Left renal pelvis (tissue), 4 donors: ENCODE results near the gene IARS1. TPM values are rescaled to one million over a fixed set of nuclear protein-coding genes. Genes with fewer than 3 reads are reported as not detected.

Experiments
- DNase-seq, 4 donors: peaks; one replicate each; pipeline ENCODE4 v3.0.0-alpha.2; 2013; ENCODE audit warnings: low read depth in 4 of 4, low spot score in 3 of 4
- polyA plus RNA-seq, 4 donors: library from polyadenylated mRNA; unstranded; fragments of 120-200 nt; gene quantifications; one replicate each; pipeline ENCODE4 v1.2.1, GENCODE V29; 2013; ENCODE audit not compliant: insufficient read length in 4 of 4

Gene IARS1
- polyA plus RNA-seq, 4 donors, result 75.2 to 110 (median 104) TPM

DNA sequence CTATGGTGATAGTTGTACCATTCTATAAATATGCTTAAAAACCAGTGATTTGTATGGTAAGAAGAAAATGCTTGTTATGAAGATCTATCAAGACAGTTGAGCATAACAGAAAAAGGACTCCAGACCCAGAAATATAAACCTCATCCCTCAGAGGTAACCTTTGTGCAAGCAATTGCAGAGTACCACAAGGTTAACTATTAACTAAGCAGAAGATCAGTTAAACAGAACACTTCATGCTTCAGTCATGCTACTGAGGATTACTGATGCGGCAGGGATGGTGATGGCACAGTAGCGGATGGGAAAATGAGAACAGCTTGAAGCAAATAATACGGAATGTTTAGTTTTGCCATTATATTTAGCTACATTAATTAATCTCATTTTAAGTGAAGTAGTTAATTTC, 45.5 kb downstream of the IARS1 start:
- no peak for DNase-seq

DNA sequence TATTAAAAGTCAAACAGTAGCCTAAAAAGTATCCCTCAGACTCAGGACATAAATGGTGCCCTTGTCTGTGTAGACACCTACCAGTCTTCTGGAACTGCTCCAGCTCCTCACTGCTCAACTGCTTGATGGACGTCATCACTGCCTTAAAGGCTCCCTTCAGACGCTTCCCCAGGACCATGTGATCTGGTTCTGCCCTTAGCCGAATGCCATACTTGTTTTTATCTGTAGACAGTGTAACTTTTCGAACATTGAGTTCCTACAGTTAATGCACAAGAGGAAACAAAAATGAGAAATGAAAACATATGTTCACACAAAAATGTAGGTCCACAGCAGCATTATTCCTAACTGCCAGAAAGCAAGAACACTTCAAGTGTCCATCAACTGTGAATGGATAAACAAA, 46.2 kb downstream of the IARS1 start:
- DNase-seq, result no peak

DNA sequence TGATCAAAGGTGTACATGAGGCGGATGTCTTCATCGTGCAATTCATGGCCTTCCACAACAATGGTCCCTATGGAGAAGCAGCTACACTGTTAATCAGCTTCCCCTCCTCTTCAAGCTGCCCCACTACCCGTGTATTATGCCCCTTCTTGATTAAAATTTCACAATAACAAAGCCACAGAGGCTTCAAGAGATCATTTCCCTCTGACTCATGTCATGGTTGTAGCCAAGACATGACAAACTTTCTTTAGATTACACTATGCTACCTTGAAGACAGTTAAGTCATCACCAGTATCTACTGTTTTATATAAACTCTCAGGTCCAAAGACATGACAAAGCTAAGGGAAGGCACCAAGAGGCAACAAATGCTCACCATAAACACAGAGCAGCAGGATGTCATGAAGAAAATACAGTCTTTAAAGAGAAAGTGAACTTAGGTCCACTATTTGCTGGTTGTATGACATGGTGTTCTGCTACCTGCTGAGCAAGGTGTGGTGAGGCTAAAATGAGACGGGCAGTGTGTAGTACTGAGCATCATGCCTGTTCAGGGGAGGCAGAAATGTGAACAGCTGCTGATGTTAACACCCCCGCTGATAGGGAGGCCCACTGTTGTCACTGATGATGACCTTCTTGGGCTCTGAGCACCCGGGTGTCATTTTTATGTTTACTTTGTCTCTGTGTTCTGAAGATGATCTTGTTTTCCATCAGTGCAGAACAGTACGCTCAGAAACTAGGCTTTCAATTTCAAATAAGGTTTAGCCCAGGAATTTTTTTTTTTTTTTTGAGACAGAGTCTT, 48.3 kb downstream of the IARS1 start:
- DNase-seq, result no peak

Other genes starting within 250 kb of the IARS1 start
- 100 to 1,000 TPM in 2 of 4 donors, 10 to 100 TPM in 2; 90.5 to 107 (median 98.8) TPM for gene SPTLC1, start 178.3 kb downstream of the IARS1 start, polyA plus RNA-seq
- gene NOL8, start 31.7 kb upstream of the IARS1 start, polyA plus RNA-seq, result 10 to 100 TPM; 33.2 to 56.5 (median 42.5) TPM
- gene CENPP, start 32.3 kb upstream of the IARS1 start, polyA plus RNA-seq, result 1 to 10 TPM; 6.5 to 8.9 (median 7.4) TPM
- 100 to 1,000 TPM in 3 of 4 donors, 10 to 100 TPM in 1; 30.2 to 902 (median 133) TPM for gene OGN, start 110.9 kb upstream of the IARS1 start, polyA plus RNA-seq
- gene OMD, start 130.8 kb upstream of the IARS1 start, polyA plus RNA-seq, result 10 to 100 TPM in 1 of 4 donors, 1 to 10 TPM in 2, under 1 TPM in 1; 0.66 to 86.5 (median 6.9) TPM
- gene ASPN, start 188.8 kb upstream of the IARS1 start, polyA plus RNA-seq, result 100 to 1,000 TPM in 1 of 4 donors, 10 to 100 TPM in 2, 1 to 10 TPM in 1; 8.3 to 256 (median 31.6) TPM
- gene ECM2, start 242.3 kb upstream of the IARS1 start, polyA plus RNA-seq, result 100 to 1,000 TPM in 1 of 4 donors, 10 to 100 TPM in 3; 12.6 to 103 (median 19.2) TPM